D341Med (cell line): ENCODE measurements around the gene SLC41A3.
A peak's percentile ranks its signal among the peaks of the same experiment; 100 is the strongest.

ENCODE experiments used
- DNase-seq: peaks from one replicate; pipeline ENCODE4 v3.0.0; 2012; ENCODE audit warnings: low spot score

SLC41A3 gene

DNA sequence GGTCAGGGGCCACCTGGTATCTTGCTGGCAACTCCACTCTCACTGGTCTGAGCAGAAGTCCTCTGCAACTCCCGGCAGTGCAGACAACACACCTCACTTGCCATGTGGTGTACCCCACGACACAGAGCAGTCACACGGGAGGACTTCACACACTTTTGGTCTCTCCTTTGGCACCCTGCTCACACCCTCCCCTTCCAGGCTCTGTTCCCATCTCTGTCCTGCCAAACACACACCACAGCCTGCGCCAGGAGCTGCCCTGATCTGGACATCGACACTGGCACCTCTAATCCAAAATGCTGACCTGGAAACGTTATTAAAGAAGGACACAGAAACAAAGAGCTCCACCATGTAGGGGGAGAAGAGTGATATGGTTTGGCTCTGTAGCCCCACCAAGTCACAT is 57.2 kb downstream of the SLC41A3 start:
- no peak for DNase-seq

DNA sequence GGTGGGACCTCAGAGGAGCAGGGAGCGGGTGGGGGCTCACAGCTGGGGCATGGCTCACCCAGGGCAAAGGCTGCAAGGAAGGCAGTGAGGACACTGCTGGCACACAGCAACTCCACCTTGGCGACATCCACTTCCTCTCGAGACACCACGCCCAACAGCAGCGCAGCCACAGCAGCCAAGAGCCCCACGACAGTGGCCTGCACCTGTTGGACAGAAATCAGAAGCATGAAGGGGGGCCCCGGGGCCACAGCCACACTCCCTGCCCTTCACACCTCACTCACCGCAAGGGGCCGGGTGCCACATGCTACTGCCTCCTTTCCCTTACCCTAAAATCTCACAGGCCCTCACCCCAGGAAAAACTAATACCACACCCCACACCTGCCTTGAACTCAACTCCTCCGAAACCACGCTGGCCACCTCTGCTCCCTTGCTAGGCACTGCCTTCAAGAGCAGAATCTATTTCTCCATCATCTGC is 57.6 kb downstream of the SLC41A3 start:
- DNase-seq, result no peak

DNA sequence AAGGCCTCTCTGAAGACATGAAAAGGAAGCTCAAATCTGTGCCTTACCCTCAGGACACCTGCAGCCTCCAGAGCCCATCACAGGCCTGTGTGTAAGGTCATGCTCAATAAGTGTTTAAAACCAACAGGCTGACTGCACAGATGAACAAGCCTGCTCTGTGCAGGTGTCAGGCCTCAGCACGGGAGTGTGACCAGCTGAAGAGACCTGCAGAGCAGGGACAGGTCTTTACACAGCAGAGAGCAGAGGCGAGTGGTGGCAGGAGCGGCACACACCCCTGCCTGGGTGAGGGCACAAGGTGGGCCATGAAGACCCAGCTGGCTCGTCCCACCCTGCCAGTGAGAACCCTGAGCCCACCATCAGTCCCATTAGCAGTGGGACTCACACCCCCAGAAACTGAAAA is 58.1 kb downstream of the SLC41A3 start:
- no peak for DNase-seq

DNA sequence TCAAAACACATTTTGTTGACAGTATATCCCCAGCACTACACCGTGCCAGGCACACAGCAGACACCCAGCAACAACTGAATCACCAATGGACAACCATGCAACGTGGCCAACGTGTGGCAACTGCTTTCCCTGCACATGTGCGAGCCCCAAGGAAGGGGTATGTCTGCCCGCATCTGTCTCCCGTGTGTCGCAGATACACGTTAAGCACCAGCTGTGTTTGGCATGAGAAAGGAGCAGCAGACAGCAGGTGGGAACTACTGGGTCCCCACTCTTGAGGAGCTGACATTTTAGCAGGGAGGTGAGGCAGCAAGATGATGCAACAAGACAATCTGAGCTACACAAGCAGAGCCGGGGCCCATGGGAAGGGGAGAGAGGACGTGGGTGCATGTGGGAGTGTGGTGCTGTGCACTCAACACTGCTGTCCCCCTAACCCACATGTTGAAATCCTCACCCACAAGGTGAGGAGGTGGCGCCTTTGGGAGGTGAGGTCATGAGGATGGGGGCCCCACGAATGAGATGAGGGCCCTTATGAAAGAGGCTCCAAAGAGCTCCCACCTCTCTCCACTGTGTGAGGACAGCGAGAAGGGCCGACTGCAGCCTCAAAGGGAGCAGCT is 58.7 kb downstream of the SLC41A3 start:
- no peak for DNase-seq

DNA sequence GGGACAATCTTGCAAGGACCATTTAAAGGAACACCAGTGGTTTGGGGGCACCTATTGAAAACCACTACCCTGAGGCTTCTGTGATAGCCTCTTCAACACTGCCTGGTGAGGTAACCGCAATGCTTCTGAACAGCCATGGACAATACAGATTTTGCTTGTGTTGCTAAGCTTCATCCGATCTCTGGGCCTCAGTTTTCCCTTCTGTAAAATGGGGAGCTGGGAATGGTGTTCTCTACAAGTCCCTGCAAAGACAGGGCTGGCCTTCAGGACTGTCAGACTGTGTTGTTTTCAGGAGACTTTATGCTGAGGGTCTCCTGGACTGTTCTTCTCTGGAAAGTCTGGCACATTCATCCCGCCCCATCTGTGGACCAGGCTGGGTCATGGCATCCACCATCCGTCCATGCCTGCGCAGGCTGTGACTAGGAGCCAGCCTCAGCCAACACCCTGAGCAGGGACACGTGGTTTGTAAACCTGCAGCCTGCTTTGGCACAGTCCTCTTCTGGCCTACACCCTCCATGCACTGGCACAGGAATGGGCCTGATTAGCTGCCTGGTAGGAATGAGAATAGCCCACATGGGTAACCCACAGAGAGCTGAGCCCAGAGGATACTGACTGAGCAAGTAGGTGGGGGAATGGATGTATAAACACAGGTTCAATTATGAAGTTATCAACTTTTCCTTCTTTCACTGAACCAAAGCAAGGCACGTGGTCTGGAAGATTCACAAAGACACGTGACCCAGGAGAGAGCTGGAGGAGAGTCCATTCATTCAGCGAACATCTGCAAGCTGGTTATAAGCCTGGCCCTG is 59.7 kb downstream of the SLC41A3 start:
- DNase-seq, result no peak

DNA sequence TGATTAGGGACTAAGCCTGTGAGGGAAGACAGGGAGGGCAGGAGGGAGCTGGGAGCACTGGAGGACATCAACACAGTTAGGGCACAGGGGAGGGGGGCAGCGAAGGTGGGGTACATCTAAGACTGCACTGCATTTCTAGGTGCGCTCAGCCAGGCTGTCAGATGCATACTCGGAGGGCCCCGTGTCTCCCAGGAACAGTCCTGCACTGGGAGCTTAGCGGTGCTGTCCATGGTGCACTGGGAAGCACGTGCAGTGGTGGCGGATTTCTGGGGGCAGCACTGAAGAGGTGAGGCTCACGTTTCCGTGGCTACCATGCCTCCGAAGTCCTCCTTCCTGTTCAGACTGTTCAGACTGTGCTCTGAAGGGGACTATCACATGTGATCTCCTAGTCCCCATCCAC is 60.5 kb downstream of the SLC41A3 start:
- no peak for DNase-seq

DNA sequence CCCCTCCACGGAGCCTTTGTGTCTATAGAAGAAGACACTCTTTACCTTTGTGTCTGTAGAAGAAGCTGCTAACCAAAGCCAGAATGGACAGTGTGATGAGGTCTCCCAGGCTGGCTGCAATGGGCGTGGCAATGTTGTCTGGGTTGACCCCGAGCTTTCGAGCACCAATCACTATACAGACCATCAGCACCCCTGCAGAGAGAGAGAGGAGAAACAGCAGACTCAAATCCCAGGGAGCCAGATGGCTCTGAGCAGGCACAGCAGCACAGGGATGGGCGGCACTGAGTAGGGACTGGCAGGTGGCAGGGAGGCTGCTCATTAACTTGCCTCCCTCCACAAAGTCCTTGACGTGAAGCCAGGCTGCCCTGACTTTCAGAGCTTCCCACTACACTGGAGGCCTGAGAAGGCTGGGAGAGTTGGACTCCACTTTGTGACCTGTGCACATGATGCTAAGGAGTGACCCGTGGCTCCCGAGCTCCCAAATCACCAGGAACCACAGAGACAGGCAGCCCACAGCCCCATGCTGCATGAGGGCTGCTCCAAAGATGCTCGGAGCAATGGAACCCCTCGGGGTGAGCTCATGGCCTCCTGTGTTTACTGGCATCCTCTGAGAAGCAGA is 61.1 kb downstream of the SLC41A3 start:
- no peak for DNase-seq

DNA sequence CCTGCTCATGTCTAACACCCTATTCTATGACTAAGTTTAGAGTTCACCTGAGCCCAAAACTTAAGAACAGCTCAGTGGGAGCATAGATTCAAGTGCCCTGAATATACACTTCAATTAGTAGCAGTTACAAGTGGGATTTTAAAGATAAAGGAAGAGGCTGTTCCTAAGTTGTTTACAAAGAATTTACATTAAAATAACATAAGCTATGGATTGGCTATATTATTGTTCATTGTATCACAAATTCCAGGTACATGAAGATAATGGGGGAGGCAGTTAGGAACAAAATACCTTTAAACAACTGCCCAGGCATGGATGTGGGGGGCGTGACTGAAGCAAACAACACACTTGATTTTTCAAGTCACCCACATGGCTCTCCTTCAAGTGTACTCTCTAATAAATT is 62.2 kb downstream of the SLC41A3 start:
- no peak for DNase-seq

DNA sequence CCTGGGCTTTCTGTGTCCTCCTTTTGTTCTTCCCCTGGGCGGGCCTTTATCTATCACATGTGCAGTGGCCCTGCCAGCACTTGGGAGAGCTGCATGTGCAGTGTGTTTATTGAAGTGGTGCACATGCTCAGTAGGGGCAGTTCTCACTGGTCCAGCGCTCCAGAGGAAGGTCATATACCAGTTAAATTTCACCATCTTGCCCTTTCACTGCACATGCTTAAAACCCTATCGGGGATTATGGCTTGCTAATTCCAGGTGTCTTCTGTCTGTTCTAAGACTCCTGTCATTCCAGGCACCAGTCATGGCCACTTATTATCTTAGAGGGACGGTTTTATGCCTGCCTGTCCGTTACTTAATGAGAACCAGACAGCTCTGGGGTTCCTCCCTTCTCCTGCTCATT is 62.7 kb downstream of the SLC41A3 start:
- DNase-seq, result no peak

DNA sequence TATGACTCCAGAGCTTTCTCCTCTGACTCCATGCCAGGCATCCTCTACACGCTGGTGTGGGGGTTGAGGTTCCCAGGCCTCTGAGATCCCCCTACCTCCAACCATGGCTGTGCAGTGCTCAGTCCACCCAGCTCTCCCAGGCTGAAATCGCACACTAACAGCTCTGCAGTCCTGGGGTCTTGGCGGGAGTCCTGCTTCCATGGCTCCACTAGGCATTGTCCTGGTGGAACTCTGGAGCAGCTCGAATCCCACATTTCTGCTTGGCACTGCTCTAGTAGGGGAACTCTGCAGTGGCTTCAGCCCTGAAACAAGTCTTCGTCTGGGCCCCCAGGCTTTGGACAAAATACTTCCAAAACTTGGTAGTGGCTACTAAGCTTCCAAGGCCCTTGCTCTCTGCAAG is 64.2 kb downstream of the SLC41A3 start:
- DNase-seq, result no peak

DNA sequence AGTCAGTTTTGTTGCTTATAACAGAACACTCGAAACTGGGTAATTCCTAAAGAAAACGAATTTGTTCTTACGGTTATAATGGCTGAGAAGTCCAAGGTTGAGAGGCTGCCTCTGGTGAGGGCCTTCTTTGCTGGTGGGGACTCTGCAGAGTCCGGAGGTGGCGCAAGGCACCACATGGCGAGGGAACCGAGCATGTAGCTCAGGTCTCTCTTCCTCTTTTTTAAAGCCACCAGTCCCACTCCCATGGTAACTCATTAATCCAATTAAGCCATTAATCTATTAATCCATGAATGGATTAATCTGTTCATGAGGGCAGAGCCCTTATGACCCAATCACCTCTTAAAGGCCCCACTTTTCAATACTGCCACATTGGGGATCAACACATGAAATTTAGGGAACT is 64.9 kb downstream of the SLC41A3 start:
- DNase-seq, result no peak

DNA sequence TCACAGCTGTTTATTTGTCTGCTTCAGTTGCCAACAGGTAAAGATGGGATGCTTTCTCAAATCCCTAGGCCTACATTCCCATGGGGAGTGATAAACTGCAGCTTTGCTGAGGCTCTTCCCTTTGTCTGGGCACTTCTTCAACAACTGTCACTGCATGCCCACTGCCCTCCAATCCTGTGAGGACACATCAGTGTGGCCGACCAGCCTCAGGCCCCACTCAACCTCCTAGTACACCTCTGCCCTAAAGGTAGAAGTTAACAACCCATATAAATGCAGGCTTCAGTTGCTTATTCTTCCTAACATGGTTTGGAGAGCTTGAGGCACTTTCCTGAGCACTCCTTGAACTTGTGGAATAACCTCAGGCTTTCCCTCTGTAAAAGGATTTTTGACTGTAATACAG is 65.4 kb downstream of the SLC41A3 start:
- DNase-seq, result no peak

DNA sequence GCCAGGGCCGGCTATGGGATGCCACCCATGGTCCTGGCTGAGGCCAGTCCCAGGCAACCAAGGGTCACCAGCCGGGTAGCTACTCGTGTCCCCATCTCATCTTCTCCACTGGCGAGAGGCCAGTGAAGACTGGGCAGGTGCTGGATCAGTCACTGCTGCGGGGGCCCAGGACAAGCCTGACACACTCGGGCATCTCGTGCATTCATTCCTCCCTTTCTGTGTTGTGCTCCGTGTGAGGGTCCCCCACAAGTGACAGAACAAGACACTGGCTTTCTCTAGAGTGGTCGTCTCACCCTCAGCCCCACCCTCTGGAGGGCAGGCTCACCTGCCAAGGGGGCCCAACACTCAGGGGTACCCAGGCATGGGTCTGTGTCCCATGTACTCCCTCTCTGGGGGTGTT is 66.6 kb downstream of the SLC41A3 start:
- no peak for DNase-seq

DNA sequence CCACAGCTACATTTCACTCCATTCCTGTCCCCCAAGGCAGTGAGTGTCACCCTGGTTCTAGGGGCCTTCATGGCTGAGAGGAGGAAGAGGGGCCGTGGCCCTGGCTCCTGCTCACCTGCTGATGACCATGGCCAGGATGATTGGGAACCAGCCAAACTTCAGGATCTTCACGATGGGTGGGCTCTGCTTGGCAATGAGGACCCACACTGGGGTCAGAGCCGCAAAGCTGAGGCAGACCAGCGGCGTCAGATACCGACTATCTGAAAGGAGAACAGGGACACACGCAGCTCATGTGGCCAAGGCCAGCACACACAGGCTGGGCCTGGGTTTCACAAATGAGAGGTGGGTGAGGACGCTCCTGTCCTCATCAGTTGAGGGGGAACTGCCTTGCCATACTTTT is 67.3 kb downstream of the SLC41A3 start:
- no peak for DNase-seq

DNA sequence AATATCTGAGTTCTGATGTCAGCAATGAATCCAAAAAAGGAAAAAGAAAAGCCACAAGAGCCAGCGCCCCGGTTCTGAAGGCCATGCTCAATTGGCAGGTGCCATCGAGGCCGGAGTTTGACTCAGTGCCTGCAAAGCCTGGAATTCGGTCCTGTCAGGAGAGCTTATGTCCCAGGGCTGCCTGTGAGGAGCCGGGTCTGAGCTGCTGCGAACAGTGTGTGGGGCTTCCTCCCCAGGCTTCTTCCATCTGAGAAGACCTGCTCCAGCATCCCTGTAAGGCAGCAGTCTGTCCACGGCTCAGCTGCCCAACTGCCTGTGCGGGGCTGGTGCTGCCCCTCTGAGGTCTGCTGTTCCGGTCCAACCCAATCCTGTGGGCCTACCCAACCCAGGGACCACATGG is 68.8 kb downstream of the SLC41A3 start:
- peak; percentile 9 for DNase-seq

DNA sequence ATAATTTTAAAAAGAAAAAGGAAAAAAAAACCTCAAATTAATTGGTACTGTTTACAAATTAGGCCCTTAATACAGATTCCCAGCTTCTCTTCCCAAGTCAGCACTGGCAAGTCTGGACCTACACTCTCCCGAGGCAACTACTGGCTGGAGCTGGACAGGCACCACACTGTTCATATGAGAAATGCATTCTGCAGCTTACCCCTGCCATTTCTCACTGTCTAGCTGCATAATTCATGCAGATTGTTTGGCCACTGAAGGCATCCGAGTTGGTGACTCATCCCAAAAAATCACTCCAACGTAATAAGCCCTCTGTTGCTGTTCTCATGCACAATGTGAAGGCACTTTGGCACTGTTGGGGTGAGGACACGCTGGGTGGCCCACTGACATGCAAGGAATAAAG is 69.7 kb downstream of the SLC41A3 start:
- no peak for DNase-seq

DNA sequence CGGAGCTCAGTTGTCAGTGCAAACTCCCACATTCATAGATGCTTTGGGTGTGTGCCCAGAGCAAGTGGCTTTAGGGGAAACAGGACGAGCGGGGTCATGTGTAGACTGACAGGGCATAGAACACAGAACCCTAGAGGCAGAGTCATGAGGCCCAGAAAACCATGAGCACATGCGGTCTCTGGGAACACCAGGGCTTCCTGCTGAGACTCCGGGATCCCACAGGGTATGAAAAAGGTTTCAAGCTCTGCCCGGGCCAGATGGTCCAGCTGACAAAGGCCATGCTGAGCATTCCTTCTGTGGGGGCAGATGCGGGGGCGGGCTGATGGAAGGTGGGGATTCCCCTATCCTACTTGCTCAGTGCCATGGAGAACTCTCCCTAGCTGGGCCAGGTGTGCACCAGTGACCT is 70.2 kb downstream of the SLC41A3 start:
- DNase-seq, result no peak

DNA sequence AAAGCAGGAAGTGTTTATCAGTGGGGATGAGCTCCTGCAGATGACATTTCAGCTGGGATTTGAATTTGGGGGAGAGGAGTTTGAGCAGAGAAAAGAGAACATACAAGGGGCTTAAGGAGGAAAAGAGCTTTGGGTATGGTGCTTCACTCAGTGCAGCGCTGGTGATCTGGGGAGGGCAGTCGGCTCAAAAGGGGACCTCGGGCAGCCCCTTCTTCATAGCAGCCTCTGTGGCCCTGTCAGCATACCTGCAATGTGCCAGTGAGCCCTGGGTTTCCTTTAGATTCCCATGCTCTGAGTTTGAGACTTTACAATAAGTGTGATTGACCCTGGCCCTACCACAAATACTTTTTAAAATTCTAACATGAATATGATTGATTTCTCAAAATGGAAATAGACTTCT is 74.7 kb downstream of the SLC41A3 start:
- DNase-seq, result no peak

DNA sequence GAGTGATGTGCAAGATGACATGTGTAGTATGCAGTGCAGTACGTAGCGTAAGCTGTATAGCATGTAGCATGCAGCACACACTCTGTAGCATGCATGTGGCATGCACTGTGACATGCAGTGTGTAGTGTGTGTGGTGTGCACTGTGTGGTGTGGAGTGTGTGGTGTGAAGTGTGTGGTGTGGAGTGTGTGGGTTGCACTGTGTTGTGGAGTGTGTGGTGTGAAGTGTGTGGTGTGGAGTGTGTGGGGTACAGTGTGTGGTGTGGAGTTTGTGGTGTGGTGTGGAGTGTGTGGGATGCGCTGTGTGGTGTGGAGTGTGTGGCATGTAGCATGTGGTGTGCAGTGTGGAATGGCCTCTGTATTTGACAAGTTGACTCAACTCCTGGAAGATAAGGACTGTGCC is 75.7 kb downstream of the SLC41A3 start:
- DNase-seq, result no peak

DNA sequence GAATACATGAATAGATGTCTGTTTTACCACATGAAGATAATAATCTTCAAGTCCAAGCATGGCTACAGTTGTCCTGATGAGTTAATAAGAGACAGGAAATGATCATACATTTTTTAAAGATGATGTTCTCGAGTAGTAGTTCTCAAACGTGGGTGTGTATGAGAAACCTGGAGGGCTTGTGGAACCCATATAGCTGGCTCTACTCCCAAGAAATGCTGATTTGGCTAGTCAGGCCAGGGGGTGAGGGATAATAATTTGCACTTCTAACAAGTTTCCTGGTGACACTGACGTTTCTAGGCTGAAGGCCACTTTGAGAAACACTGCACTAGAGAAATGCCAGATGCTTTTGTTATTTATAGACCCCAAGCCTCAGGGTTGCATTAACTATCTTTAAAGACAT is 78.0 kb downstream of the SLC41A3 start:
- no peak for DNase-seq

DNA sequence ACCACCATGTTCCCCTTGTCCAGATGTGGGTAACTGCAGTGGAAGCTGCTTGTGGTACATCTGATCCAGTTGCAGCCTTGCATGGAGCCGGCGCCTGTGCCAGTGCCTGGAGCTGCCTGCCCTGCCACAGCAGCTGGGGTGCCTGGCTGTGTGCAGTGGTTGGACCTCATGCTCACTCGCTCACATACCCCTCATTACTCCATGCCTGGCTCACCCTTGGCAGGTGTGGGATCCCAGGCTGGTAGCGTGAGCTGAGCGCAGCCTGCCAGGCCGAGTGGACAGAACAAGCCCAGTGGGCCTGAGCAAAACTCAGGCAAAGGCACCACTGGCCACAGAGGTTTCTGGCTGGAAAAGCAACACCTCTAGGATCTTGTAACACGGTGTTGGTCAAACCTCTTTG is 79.2 kb downstream of the SLC41A3 start:
- DNase-seq, result no peak

DNA sequence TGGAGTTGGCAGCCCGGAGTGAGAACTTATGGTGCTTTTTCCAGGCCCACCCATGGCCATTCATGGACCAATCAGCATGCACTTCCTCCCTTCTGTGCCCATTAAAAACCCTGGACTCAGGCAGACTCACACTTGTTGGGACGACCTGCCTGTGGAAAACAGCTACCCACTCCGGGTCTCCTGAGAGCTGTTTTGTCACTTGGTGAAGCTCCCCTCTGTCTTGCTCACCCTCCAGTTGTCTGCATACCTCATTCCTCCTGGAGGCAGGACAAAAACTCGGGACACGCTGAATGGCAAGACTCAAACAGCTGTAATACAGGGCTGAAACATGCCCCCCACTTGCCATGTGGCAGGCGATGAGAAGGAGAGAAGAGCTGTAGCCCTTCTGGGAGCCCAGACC is 79.7 kb downstream of the SLC41A3 start:
- DNase-seq, result no peak

DNA sequence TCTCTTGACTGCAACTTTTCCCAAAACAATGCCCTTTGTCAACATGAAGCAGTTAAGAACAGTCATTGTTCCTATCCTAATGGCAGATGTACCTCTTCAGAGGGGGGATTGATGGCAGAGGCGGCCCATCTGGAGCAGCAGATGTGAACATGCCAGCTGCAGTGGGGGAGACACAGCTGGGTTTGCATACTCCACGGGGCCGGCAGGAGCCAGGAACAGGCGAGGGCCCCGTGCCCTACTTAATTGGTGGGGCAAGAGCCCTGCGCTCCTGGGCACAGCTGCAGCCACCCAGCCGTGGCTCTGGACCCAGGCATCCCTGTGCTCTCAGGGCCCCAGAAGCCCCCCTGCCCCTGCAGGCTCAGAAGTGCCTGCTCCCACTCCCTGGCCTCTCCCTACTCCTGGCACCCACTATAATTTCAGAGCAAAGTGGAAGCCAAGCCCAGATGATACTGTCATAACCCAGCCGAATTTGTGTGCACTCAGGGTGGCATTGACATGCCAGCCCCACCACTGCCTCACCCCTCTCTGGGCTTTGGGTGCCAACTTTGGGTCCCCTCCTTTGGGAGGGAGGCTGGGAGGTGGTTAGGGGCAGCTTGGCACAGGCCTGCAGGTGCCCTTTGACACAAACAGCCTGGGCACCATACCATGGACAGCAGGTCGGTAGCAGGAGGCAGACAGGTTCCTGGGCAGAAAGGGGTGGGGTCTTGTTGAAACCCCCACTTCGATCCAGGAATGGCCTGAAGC is 80.3 kb downstream of the SLC41A3 start:
- DNase-seq, result no peak
